ENCODE results near the gene TGM4.
"Not testable (repeated sequence)": the region's sequence is repeated elsewhere in the genome, so short reads cannot be mapped to it uniquely, and the experiment has no call there.

Gene TGM4

GRCh38 chr3:44918087-44918486, 43.7 kb downstream of the TGM4 start:
- no peak for DNase-seq

GRCh38 chr3:44918581-44918980, 44.2 kb downstream of the TGM4 start:
- no peak for DNase-seq

GRCh38 chr3:44920081-44920480, 45.7 kb downstream of the TGM4 start:
- DNase-seq, result no peak

- DNase-seq, result no peak
Measured at GRCh38 chr3:44923632-44924456, 49.4 kb downstream of the TGM4 start.

GRCh38 chr3:44924457-44925084, 50.2 kb downstream of the TGM4 start:
- no peak for DNase-seq

- no peak for DNase-seq
Measured at GRCh38 chr3:44926172-44926571, 51.8 kb downstream of the TGM4 start.

- DNase-seq, result no peak
Measured at GRCh38 chr3:44926921-44927320, 52.5 kb downstream of the TGM4 start.

GRCh38 chr3:44927371-44927770, 53.0 kb downstream of the TGM4 start:
- no peak for DNase-seq

GRCh38 chr3:44929782-44930181, 55.4 kb downstream of the TGM4 start:
- no peak for DNase-seq

GRCh38 chr3:44930911-44931310, 56.5 kb downstream of the TGM4 start:
- DNase-seq, result no peak

- DNase-seq, result no peak
Measured at GRCh38 chr3:44931791-44932190, 57.4 kb downstream of the TGM4 start.

GRCh38 chr3:44932271-44932670, 57.9 kb downstream of the TGM4 start:
- DNase-seq, result no peak

- DNase-seq, result no peak
Measured at GRCh38 chr3:44932986-44933944, 58.9 kb downstream of the TGM4 start.

- DNase-seq, result no peak
Measured at GRCh38 chr3:44939581-44940036, 65.2 kb downstream of the TGM4 start.

- no peak for DNase-seq
Measured at GRCh38 chr3:44942202-44942921, 68.0 kb downstream of the TGM4 start.

GRCh38 chr3:44948239-44948638, 73.8 kb downstream of the TGM4 start:
- no peak for DNase-seq

- not testable (repeated sequence) for DNase-seq
Measured at GRCh38 chr3:44949770-44950169, 75.4 kb downstream of the TGM4 start.

GRCh38 chr3:44950275-44950734, 75.9 kb downstream of the TGM4 start:
- DNase-seq, result no peak

GRCh38 chr3:44952689-44953088, 78.3 kb downstream of the TGM4 start:
- no peak for DNase-seq

GRCh38 chr3:44954304-44954703, 79.9 kb downstream of the TGM4 start:
- no peak for DNase-seq

- no peak for DNase-seq
Measured at GRCh38 chr3:44954962-44955361, 80.6 kb downstream of the TGM4 start.

GRCh38 chr3:44955917-44956316, 81.5 kb downstream of the TGM4 start:
- DNase-seq, result no peak

Measured in activated CD4-positive, alpha-beta T cell treated with anti-CD3 and anti-CD28 coated beads, Interleukin-2, amount 50 U/mL, for 4 hours (primary cell).